ENCODE data around the gene TMEM86B. TPM values are rescaled to one million over a fixed set of nuclear protein-coding genes. Genes with fewer than 3 reads are reported as not detected.

TMEM86B gene
- total RNA-seq, 1 experiment from 2014 or later = 14.2 TPM

DNA sequence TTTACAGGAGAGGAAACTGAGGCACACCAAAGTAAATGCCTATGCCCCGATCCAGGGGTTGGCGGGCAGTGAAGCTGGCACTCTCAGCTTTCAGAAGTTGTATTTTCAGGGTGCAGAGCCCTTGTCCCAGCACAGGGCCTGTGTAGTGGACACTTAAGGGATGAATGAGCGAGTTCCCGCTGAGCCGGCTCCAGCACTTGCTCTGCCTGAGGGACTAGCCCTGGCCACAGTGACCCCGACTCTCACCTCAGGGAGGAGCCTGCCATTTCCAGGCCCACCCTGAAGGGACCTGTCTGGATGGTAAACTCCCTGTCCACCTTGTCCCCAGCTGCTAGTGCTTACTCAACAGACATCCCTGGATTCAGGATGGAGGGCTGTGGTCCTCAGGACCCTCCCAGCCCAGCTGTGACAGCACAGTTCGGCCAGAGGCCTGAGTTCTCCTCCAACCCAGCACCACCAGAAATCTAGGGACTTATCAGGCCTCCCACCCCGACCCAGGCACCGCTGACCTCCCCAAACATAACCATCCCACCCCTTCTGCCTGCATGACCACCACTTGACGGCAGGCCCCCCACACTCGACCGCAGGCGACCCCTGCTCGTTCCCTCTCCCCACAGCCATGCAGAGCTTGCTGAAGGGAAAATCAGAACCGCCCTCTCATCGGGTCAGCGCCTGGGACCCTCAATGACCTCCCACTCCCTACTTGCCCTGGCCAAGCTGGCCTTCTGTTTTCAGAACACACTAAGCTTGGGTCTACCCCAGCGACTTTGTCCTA, 21.9 kb upstream of the TMEM86B start:
- H3K27me3 ChIP-seq (ENCODE audit: control insufficient read depth, insufficient read depth, low read length) = no peaks in the 10 kb centered on the region
- ChIA-PET POLR2A (no interaction called here), CTCF (no interaction called here)
- H3K27ac ChIP-seq (ENCODE audit: low read length) = no peak overlapping the region
- DNase-seq (ENCODE audit: low read depth, low spot score) (no peak), ATAC-seq (no peak)
- no peaks in the 10 kb centered on the region for H3K9me3 ChIP-seq (ENCODE audit: control insufficient read depth, insufficient read depth, low read depth, low read length)
- peaks cover 3% of the 10 kb centered on the region; the same call in 1 of the 2 replicates for H3K36me3 ChIP-seq (ENCODE audit: control insufficient read depth, insufficient read depth, low read length)
- peaks cover 35% of the 10 kb centered on the region for H3K4me1 ChIP-seq (ENCODE audit: control insufficient read depth, insufficient read depth, low read length)
- in situ Hi-C loops (cut with HindIII; ENCODE audit: low pct_unique_long_range_greater_than_20kb, low sequenced_read_pairs) (no loop called here), intact Hi-C loops (cut with micrococcal nuclease; ENCODE audit: unreplicated experiment) (no loop called here)
- TF ChIP-seq REST (IDR thresholded peaks at IDR 0.05; ENCODE audit: insufficient read depth in 1 of 2, low read depth in 2 of 2, low read length in 1 of 2) (no peak), TCF7L2 (IDR thresholded peaks at IDR 0.05; ENCODE audit: low read depth, low read length) (no peak), SIN3A (IDR thresholded peaks at IDR 0.05; ENCODE audit: borderline replicate concordance, insufficient read depth, low read depth, low read length) (no peak), POLR2AphosphoS5 (IDR thresholded peaks at IDR 0.05; ENCODE audit: low read depth, low read length) (no peak), CTCF (IDR thresholded peaks at IDR 0.05) (no peak)
- no peak overlapping the region for H3K4me3 ChIP-seq (ENCODE audit: low read depth in 2 of 2, low read length in 2 of 2)
- no TSS peak for BruUV-seq (replicated peaks)

DNA sequence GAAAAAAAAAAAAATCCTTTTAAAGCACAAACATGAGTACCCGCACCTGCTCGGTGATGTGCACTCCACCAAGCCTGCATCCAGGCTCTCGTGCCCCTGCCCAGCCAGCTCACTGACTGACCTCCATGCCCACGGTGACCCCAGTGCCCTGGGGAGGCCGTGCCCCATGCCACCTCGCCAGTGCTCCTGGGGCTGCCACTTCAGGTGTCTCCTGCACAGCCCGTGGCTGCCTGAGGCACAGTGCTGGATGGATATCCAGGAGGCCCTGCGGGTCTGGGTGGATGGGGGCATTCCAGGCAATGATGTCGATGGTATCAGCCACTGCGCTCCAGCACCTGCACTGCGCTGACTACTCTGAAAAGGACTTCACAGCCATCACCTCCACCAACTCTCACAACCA, 21.3 kb upstream of the TMEM86B start:
- Histone ChIP-seq H3K9me3 (ENCODE audit: control insufficient read depth, insufficient read depth, low read depth, low read length) (no peaks in the 10 kb centered on the region), H3K4me1 (ENCODE audit: control insufficient read depth, insufficient read depth, low read length) (peaks cover 29% of the 10 kb centered on the region), H3K27me3 (ENCODE audit: control insufficient read depth, insufficient read depth, low read length) (no peaks in the 10 kb centered on the region), H3K4me3 (ENCODE audit: low read depth in 2 of 2, low read length in 2 of 2) (no peak overlapping the region), H3K36me3 (ENCODE audit: control insufficient read depth, insufficient read depth, low read length) (peaks cover 3% of the 10 kb centered on the region; the same call in 1 of the 2 replicates), H3K27ac (ENCODE audit: low read length) (no peak overlapping the region)
- in situ Hi-C loops (cut with HindIII; ENCODE audit: low pct_unique_long_range_greater_than_20kb, low sequenced_read_pairs) (no loop called here), intact Hi-C loops (cut with micrococcal nuclease; ENCODE audit: unreplicated experiment) (no loop called here)
- no TSS peak for BruUV-seq (replicated peaks)
- ATAC-seq (no peak), DNase-seq (ENCODE audit: low read depth, low spot score) (no peak)
- ChIA-PET POLR2A (no interaction called here), CTCF (no interaction called here)
- TF ChIP-seq POLR2AphosphoS5 (IDR thresholded peaks at IDR 0.05; ENCODE audit: low read depth, low read length) (no peak), REST (IDR thresholded peaks at IDR 0.05; ENCODE audit: insufficient read depth in 1 of 2, low read depth in 2 of 2, low read length in 1 of 2) (no peak), SIN3A (IDR thresholded peaks at IDR 0.05; ENCODE audit: borderline replicate concordance, insufficient read depth, low read depth, low read length) (no peak), TCF7L2 (IDR thresholded peaks at IDR 0.05; ENCODE audit: low read depth, low read length) (no peak), CTCF (IDR thresholded peaks at IDR 0.05) (no peak)
